Endothelial cell of umbilical vein (primary cell): ENCODE results near the gene USP16. TPM values are rescaled to one million over a fixed set of nuclear protein-coding genes. Genes with fewer than 3 reads are reported as not detected.
A peak's percentile ranks its signal among the peaks of the same experiment; 100 is the strongest.

Experiments
- BruUV-seq: library from RNA; stranded (reverse); fragments of 400-500 nt; replicated peaks from 2 replicates; lab custom pipeline; 2021; lab: Mats Ljungman, UMichigan
- CTCF ChIA-PET: fragments of 300-600, 350-600 bp; sonication (Branson Sonifier 250); formaldehyde crosslinking; loops from one replicate; lab custom pipeline; 2021; ENCODE audit warnings: antibody characterized with exemption, inconsistent platforms; lab: Charles Lee
- POLR2A ChIA-PET: fragments of 300-600, 350-600 bp; sonication (Branson Sonifier 250); formaldehyde crosslinking; loops from one replicate; lab custom pipeline; 2021; ENCODE audit warnings: antibody characterized with exemption, inconsistent platforms; lab: Charles Lee
- DNase-seq: peaks from one replicate; pipeline ENCODE4 v3.0.0-alpha.2; 2011; ENCODE audit warnings: low read depth, low spot score
- FAIRE-seq: peaks from 2 replicates; lab custom pipeline; 2011; peaks lifted over from hg19 to GRCh38; lab: Jason Lieb, UNC
- H2AFZ ChIP-seq: 2 replicates; pipeline ENCODE4 v1.6.0; 2012; ENCODE audit warnings: low read depth, low read length, control low read depth, inconsistent platforms
- H3K27ac ChIP-seq: 2 replicates; pipeline ENCODE4 v1.5.1; 2011; ENCODE audit warnings: low read depth, mild to moderate bottlenecking, control low read depth, low read length, moderate library complexity; ENCODE audit not compliant: insufficient read depth
- H3K27me3 ChIP-seq, 2 experiments: 2 replicates each; pipeline versions ENCODE4 v1.6.0 to v1.6.1; 2011; ENCODE audit warnings: low read length in 2 of 2, mixed read lengths in 1 of 2; ENCODE audit not compliant: control insufficient read depth in 2 of 2, insufficient read depth in 2 of 2
- H3K36me3 ChIP-seq, 2 experiments: 2 replicates in 1 of 2; 3 replicates in 1 of 2; pipeline ENCODE4 v1.5.1; 2011; ENCODE audit warnings: low read length in 2 of 2, mild to moderate bottlenecking in 1 of 2, moderate library complexity in 1 of 2; ENCODE audit not compliant: control insufficient read depth in 2 of 2, insufficient read depth in 2 of 2; ENCODE audit errors: extremely low read depth in 1 of 2
- H3K4me1 ChIP-seq: 3 replicates; pipeline ENCODE4 v1.5.1; 2011; ENCODE audit warnings: mild to moderate bottlenecking, low read length; ENCODE audit not compliant: control insufficient read depth, insufficient read depth; ENCODE audit errors: extremely low read depth
- H3K4me2 ChIP-seq: 2 replicates; pipeline ENCODE4 v1.6.1; 2011; ENCODE audit warnings: low read length, control low read depth, mixed read lengths; ENCODE audit not compliant: insufficient read depth
- H3K4me3 ChIP-seq, 3 experiments: fragments of 200-600 bp in 1 of 3; sonication (generic), shearing (Covaris generic) in 1 of 3; replicated peaks in 1 of 3; 2 replicates each; pipeline ENCODE4 v1.5.1; 2011 to 2016; ENCODE audit warnings: control low read depth in 3 of 3, low read length in 3 of 3, mild to moderate bottlenecking in 2 of 3, inconsistent platforms in 1 of 3, low read depth in 1 of 3, moderate library complexity in 1 of 3; ENCODE audit not compliant: insufficient read depth in 1 of 3
- H3K79me2 ChIP-seq: 2 replicates; pipeline ENCODE4 v1.6.0; 2012; ENCODE audit warnings: low read length, inconsistent platforms; ENCODE audit not compliant: control insufficient read depth, insufficient read depth
- H3K9ac ChIP-seq: replicated peaks from 2 replicates; pipeline ENCODE3; 2011; ENCODE audit warnings: low read length, control low read depth; ENCODE audit not compliant: insufficient read depth; ENCODE audit errors: extremely low read depth
- H3K9me1 ChIP-seq: replicated peaks from 3 replicates; pipeline ENCODE4 v1.6.0; 2011; ENCODE audit warnings: mild to moderate bottlenecking, low read length; ENCODE audit not compliant: control insufficient read depth, insufficient read depth; ENCODE audit errors: extremely low read depth
- H3K9me3 ChIP-seq: replicated peaks from 2 replicates; pipeline ENCODE4 v1.5.1; 2012; ENCODE audit warnings: low read length, inconsistent platforms; ENCODE audit not compliant: control insufficient read depth, insufficient read depth
- H4K20me1 ChIP-seq: replicated peaks from 2 replicates; pipeline ENCODE3; 2011; ENCODE audit warnings: mild to moderate bottlenecking, low read length; ENCODE audit not compliant: control insufficient read depth, insufficient read depth; ENCODE audit errors: extremely low read depth
- EZH2 ChIP-seq: IDR thresholded peaks from 2 replicates; pipeline ENCODE4 v1.6.1; 2012; ENCODE audit warnings: borderline replicate concordance, low read depth, mild to moderate bottlenecking, moderate library complexity, low read length, inconsistent platforms; ENCODE audit not compliant: severe bottlenecking
- FOS ChIP-seq: IDR thresholded peaks from 2 replicates; pipeline ENCODE4 v1.6.1; 2011; ENCODE audit warnings: mild to moderate bottlenecking, low read length, moderate library complexity, borderline replicate concordance; ENCODE audit not compliant: insufficient read depth
- GATA2 ChIP-seq: IDR thresholded peaks from 2 replicates; pipeline ENCODE4 v1.7.0; 2011; ENCODE audit warnings: low read depth, mild to moderate bottlenecking, moderate library complexity, mixed read lengths, low read length; ENCODE audit not compliant: insufficient read length, insufficient read depth
- JUN ChIP-seq: IDR thresholded peaks from 2 replicates; pipeline ENCODE4 v1.6.1; 2011; ENCODE audit warnings: borderline replicate concordance, low read depth; ENCODE audit not compliant: insufficient read length, insufficient read depth
- MYC ChIP-seq: IDR thresholded peaks from one replicate; pipeline ENCODE4 v1.6.1; 2011; ENCODE audit warnings: mild to moderate bottlenecking, low read depth, low read length
- POLR2A ChIP-seq: IDR thresholded peaks from 2 replicates; pipeline ENCODE4 v1.6.1; 2012; ENCODE audit warnings: low read depth, mild to moderate bottlenecking, control low read depth, low read length
- POLR2AphosphoS5 ChIP-seq: IDR thresholded peaks from 2 replicates; pipeline ENCODE4 v1.6.1; 2012; ENCODE audit warnings: low read depth, mild to moderate bottlenecking, control low read depth, low read length, moderate library complexity; ENCODE audit not compliant: insufficient read depth
- dilution Hi-C: fragments of 300-500 bp; cut with MboI; formaldehyde crosslinking; loops from one replicate; pipeline ENCODE4 v1.15.0; 2019; ENCODE audit warnings: low sequenced_read_pairs; ENCODE audit not compliant: extremely low pct_ligation_motif_present
- intact Hi-C: fragments of 100-400 bp; cut with micrococcal nuclease; formaldehyde crosslinking; loops from one replicate; pipeline ENCODE4 v1.10.0; 2022
- polyA plus RNA-seq, 4 experiments: library from polyadenylated mRNA; depleted of rRNA in 3 of 4; stranded (reverse) in 3 of 4; unstranded in 1 of 4; fragments of >200 nt; gene quantifications; 2 replicates each; pipeline versions ENCODE4 v1.2.1 to v1.2.3, GENCODE V29; 2011 to 2012; ENCODE audit warnings: missing spikeins in 1 of 4
- total RNA-seq: library from RNA; stranded (reverse); gene quantifications from 2 replicates; pipeline ENCODE4 v1.2.3, GENCODE V29; 2021
- TF ChIP-seq, protein P1 (sequence below): IDR thresholded peaks from 2 replicates; pipeline ENCODE4 v1.6.1; 2011; ENCODE audit not compliant: insufficient read depth, insufficient read length
- TF ChIP-seq, protein P2 (sequence below), 2 donors: IDR thresholded peaks; 1 replicate in 1 of 2; 2 replicates in 1 of 2; pipeline ENCODE4 v1.5.1; 2011; ENCODE audit warnings: low read length in 2 of 2, mild to moderate bottlenecking in 2 of 2, moderate library complexity in 2 of 2, control low read depth in 1 of 2, inconsistent platforms in 1 of 2, low read depth in 1 of 2; ENCODE audit not compliant: insufficient read depth in 1 of 2; ENCODE audit errors: extremely low read depth in 1 of 2

Gene USP16
- total and polyA plus RNA-seq, 2 donors (not counting 3 experiments of a cell fraction or from before 2014, with no cell fraction given): 5.9 to 31.3 TPM

DNA sequence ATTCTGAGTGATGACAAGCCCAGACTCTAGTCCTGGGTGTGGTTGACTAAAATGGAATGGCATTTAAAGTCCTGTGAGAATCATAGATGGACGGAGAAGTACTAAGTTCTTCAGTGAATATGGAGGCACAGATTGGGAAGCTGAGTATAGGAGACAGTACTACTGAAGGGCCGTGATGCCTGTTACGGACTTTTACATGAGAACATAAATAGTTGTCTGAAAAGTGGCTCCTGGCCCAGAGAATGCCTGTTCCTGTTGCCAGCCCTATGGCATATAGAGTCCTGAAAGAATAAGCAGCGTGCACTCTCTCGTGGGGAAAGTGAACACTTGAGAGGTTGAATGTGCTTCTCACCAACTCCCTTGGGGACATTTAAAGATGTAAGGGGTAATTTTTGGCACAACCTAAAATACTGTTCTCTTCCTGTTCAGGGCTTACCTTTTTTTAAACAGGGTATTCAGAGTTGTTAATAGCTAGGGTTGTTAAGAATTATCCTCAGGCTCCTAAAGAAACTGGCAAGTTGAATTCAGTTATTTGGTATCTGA lies 28.6 kb downstream of the USP16 start:
- BruUV-seq: no TSS peak
- Histone ChIP-seq H4K20me1 (no peaks in the 10 kb centered on the region), H3K9me1 (no peaks in the 10 kb centered on the region), H3K4me2 (no peak overlapping the region), H3K9me3 (no peaks in the 10 kb centered on the region), H2AFZ (no peak overlapping the region), H3K4me3 (no peak overlapping the region), H3K27ac (no peak overlapping the region), H3K27me3 (no peaks in the 10 kb centered on the region), H3K9ac (no peak overlapping the region), H3K79me2 (no peaks in the 10 kb centered on the region), H3K4me1 (no peaks in the 10 kb centered on the region), H3K36me3 (peaks cover 17 to 18% of the 10 kb centered on the region in 2 experiments)
- DNase-seq: no peak
- FAIRE-seq: peak; percentile 4
- ChIA-PET POLR2A (no interaction called here), CTCF (interaction anchor here (0.5 to 1.3 kb wide), 2 partner anchors 9 to 360 kb away, joined by 3 read pairs; no protein-coding TSS in a partner anchor)
- TF ChIP-seq MYC (no peak), POLR2A (no peak), EZH2 (no peak), JUN (no peak), POLR2AphosphoS5 (no peak), GATA2 (no peak), FOS (no peak)
- TF ChIP-seq, protein P1, sequence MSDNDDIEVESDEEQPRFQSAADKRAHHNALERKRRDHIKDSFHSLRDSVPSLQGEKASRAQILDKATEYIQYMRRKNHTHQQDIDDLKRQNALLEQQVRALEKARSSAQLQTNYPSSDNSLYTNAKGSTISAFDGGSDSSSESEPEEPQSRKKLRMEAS: no peak
- TF ChIP-seq, protein P2, sequence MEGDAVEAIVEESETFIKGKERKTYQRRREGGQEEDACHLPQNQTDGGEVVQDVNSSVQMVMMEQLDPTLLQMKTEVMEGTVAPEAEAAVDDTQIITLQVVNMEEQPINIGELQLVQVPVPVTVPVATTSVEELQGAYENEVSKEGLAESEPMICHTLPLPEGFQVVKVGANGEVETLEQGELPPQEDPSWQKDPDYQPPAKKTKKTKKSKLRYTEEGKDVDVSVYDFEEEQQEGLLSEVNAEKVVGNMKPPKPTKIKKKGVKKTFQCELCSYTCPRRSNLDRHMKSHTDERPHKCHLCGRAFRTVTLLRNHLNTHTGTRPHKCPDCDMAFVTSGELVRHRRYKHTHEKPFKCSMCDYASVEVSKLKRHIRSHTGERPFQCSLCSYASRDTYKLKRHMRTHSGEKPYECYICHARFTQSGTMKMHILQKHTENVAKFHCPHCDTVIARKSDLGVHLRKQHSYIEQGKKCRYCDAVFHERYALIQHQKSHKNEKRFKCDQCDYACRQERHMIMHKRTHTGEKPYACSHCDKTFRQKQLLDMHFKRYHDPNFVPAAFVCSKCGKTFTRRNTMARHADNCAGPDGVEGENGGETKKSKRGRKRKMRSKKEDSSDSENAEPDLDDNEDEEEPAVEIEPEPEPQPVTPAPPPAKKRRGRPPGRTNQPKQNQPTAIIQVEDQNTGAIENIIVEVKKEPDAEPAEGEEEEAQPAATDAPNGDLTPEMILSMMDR (IDR thresholded peaks at IDR 0.05; ENCODE audit: extremely low read depth in 1 of 2, insufficient read depth in 1 of 2, low read depth in 1 of 2, low read length in 2 of 2): no peak
- intact Hi-C loops: no loop called here
- dilution Hi-C loops: no loop called here
